ENCODE results near the gene GTPBP4.

DNA sequence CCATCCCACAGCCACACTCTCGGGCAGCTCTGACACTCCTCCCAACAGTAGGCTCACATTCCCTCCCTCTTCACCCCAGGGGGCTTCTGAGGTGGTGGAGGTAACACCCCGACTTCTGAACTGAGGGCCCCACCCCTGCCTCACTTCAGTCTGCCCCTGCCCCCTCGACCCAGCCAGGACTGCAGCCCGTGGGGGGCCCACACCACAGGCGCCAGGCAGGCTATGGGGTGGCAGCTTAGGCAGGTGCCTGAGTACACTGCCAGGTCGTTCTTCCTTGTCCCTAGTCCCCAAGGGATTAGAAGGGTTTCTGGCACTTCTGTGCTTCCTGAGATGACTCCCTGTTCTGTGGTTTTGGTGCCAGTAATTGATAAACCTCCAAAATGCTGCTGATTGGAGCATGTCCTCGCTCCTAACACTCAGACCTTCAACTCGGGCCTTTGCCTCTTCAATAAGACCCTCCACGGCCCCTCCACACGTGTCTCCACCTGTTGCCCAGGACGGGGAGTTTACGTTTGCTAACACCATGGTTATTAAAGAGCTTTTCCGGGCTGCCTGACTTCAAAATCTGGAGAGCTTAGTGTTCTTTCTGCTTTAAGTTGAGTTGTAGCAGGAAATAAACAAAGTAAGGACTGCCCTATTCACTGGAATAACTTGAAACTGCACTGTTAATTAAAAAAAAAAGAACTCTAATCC is 33.0 kb upstream of the GTPBP4 start:
- TF ChIP-seq, protein P1, sequence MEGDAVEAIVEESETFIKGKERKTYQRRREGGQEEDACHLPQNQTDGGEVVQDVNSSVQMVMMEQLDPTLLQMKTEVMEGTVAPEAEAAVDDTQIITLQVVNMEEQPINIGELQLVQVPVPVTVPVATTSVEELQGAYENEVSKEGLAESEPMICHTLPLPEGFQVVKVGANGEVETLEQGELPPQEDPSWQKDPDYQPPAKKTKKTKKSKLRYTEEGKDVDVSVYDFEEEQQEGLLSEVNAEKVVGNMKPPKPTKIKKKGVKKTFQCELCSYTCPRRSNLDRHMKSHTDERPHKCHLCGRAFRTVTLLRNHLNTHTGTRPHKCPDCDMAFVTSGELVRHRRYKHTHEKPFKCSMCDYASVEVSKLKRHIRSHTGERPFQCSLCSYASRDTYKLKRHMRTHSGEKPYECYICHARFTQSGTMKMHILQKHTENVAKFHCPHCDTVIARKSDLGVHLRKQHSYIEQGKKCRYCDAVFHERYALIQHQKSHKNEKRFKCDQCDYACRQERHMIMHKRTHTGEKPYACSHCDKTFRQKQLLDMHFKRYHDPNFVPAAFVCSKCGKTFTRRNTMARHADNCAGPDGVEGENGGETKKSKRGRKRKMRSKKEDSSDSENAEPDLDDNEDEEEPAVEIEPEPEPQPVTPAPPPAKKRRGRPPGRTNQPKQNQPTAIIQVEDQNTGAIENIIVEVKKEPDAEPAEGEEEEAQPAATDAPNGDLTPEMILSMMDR (conservative IDR thresholded peaks at IDR 0.05 in 1 of 2, IDR thresholded peaks at IDR 0.05 in 1 of 2; ENCODE audit: low read depth in 1 of 2, low read length in 2 of 2), result no peak
- no peak for TF ChIP-seq EZH2 (IDR thresholded peaks at IDR 0.05; ENCODE audit: low read length, missing control alignments)
